Measurements from ENCODE around the gene HOXD11.

GRCh38 chr2:176123411-176124109 lies 16.5 kb downstream of the HOXD11 start:
- peak; percentile 65 for TF ChIP-seq EZH2 (IDR thresholded peaks at IDR 0.05; ENCODE audit: borderline replicate concordance, insufficient read depth, low read length, poor library complexity, severe bottlenecking)
- no peak for TF ChIP-seq CTCF (IDR thresholded peaks at IDR 0.05; ENCODE audit: poor library complexity, severe bottlenecking)
- TF ChIP-seq EP300 (conservative IDR thresholded peaks at IDR 0.05; ENCODE audit: poor library complexity, severe bottlenecking), result no peak
- no peak for TF ChIP-seq REST (IDR thresholded peaks at IDR 0.05; ENCODE audit: borderline replicate concordance)
- TF ChIP-seq POLR2AphosphoS5 (IDR thresholded peaks at IDR 0.05), result no peak
- no peak for TF ChIP-seq SMC3 (conservative IDR thresholded peaks at IDR 0.05; ENCODE audit: poor library complexity)
